SU-DHL-6 (cell line): ENCODE data around the gene COL4A2.

Source experiments
- EZH2phosphoT487 ChIP-seq: fragments of 200-600 bp; sonication (generic), shearing (Covaris generic); conservative IDR thresholded peaks from 2 replicates; pipeline ENCODE4 v1.6.1; 2018; ENCODE audit warnings: mild to moderate bottlenecking, antibody characterized with exemption, low read length, moderate library complexity, mixed read lengths
- TF ChIP-seq, protein P1 (sequence below): fragments of 200-600 bp; sonication (generic); IDR thresholded peaks from one replicate; pipeline ENCODE4 v1.5.1; 2017; ENCODE audit warnings: antibody characterized with exemption, mild to moderate bottlenecking, low read length, moderate library complexity; ENCODE audit not compliant: insufficient read depth, poor library complexity, severe bottlenecking

DNA sequence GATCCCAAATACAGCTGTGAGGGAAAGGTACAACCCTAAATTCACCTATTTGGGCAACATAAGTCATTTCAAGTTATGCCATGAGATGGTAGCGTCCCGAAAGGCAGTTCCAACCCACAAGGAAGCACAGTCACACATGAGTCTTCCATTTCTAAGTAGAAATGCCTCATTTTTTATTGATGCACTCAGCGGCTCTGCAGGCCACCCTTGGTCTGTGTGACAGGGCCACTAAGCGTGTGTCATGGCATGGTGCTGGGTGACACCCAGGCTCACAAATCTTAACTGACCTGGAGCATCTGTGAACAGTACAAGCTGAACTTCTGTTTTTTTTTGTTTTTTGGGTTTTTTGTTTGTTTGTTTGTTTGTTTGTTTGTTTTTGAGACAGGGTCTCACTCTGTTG is 239.3 kb downstream of the COL4A2 start:
- TF ChIP-seq, protein P1, sequence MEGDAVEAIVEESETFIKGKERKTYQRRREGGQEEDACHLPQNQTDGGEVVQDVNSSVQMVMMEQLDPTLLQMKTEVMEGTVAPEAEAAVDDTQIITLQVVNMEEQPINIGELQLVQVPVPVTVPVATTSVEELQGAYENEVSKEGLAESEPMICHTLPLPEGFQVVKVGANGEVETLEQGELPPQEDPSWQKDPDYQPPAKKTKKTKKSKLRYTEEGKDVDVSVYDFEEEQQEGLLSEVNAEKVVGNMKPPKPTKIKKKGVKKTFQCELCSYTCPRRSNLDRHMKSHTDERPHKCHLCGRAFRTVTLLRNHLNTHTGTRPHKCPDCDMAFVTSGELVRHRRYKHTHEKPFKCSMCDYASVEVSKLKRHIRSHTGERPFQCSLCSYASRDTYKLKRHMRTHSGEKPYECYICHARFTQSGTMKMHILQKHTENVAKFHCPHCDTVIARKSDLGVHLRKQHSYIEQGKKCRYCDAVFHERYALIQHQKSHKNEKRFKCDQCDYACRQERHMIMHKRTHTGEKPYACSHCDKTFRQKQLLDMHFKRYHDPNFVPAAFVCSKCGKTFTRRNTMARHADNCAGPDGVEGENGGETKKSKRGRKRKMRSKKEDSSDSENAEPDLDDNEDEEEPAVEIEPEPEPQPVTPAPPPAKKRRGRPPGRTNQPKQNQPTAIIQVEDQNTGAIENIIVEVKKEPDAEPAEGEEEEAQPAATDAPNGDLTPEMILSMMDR: no peak
- TF ChIP-seq EZH2phosphoT487: no peak
